Breast epithelium (tissue), 4 donors: ENCODE measurements around the gene CD8A. TPM values are rescaled to one million over a fixed set of nuclear protein-coding genes. Genes with fewer than 3 reads are reported as not detected.

Experiments
- DNase-seq, 2 donors: peaks; one replicate each; pipeline ENCODE4 v3.0.0-alpha.2; 2019; ENCODE audit warnings: low spot score in 2 of 2
- H3K27ac ChIP-seq, 2 donors: fragments of 200-600 bp; sonication (generic) in 1 of 2; one replicate each; pipeline ENCODE4 v1.5.1; 2016 to 2019; ENCODE audit warnings: mild to moderate bottlenecking in 1 of 2
- H3K27me3 ChIP-seq, 2 donors: fragments of 200-600 bp; sonication (generic) in 1 of 2; one replicate each; pipeline versions ENCODE4 v1.5.1 to v1.6.0; 2017 to 2019; ENCODE audit warnings: control low read depth in 1 of 2, mild to moderate bottlenecking in 1 of 2
- H3K36me3 ChIP-seq: fragments of 200-600 bp; one replicate; pipeline ENCODE4 v1.5.1; 2019
- H3K4me1 ChIP-seq, 2 donors: fragments of 200-600 bp; sonication (generic); one replicate each; pipeline ENCODE4 v1.5.1; 2016 to 2019; ENCODE audit warnings: control low read depth in 1 of 2
- H3K4me3 ChIP-seq, 3 donors: fragments of 200-600 bp; sonication (generic); 1 replicate in 2 of 3; 2 replicates in 1 of 3; pipeline ENCODE4 v1.5.1; 2016 to 2019; ENCODE audit warnings: mild to moderate bottlenecking in 3 of 3, moderate library complexity in 2 of 3
- H3K9me3 ChIP-seq, 2 donors: fragments of 200-600 bp; sonication (generic) in 1 of 2; one replicate each; pipeline ENCODE4 v1.5.1; 2016 to 2019; ENCODE audit warnings: control low read depth in 1 of 2
- POLR2A ChIP-seq: fragments of 450-650 bp; IDR thresholded peaks from one replicate; pipeline ENCODE4 v1.6.1; 2016; ENCODE audit warnings: antibody characterized with exemption, mild to moderate bottlenecking, moderate library complexity
- POLR2AphosphoS5 ChIP-seq, 3 donors: sonication (generic); formaldehyde crosslinking; IDR thresholded peaks; one replicate each; pipeline ENCODE4 v1.6.1; 2017; ENCODE audit warnings: antibody characterized with exemption in 3 of 3
- intact Hi-C: fragments of 100-400 bp; cut with DNase I; formaldehyde crosslinking; loops from one replicate; pipeline ENCODE4 v1.15.1; 2023; ENCODE audit warnings: low total_unique reads
- total RNA-seq, 3 donors: library from RNA; depleted of rRNA; stranded (reverse); fragments of >200 nt; gene quantifications; one replicate each; pipeline ENCODE4 v1.1.0, GENCODE V29; 2016
- TF ChIP-seq, protein P1 (sequence below), 3 donors: fragments of 450-650 bp; IDR thresholded peaks; one replicate each; pipeline ENCODE4 v1.5.1; 2016 to 2017; ENCODE audit warnings: antibody characterized with exemption in 3 of 3, mild to moderate bottlenecking in 3 of 3, moderate library complexity in 3 of 3

Gene CD8A
- total RNA-seq, 3 donors from 2014 or later: 0.96 to 3.2 (median 2.0) TPM

DNA sequence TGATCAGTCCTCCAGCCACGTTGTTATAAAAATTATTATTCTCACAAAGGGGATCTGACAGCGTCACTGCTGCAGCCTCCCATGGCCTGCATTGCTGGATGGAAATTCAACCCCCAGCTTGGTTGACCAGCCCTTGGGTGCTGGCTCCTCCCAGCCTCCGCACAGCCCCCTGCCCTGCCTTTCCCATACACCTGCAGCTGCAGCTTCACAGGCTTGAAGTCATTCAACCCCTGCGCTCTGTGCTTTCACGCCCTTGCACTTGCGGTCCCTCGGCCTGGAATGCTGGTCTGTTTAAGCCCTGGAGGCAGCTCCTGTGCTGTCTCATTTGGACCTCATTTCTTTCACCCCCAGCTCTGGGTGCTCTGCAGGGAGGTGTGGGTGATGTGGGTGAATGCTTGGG lies 860 bp upstream of the CD8A start:
- Histone ChIP-seq H3K27me3 (peaks cover 5 to 53% of the 10 kb centered on the region in 2 donors), H3K36me3 (no peaks in the 10 kb centered on the region), H3K27ac (no peak overlapping the region), H3K9me3 (peaks cover 0 to 12% of the 10 kb centered on the region in 2 donors), H3K4me1 (no peaks in the 10 kb centered on the region), H3K4me3 (peak overlapping the region in 1 of 3 donors; percentile 63)
- no peak for TF ChIP-seq POLR2AphosphoS5 (IDR thresholded peaks at IDR 0.05)
- TF ChIP-seq POLR2A: no peak
- TF ChIP-seq, protein P1, sequence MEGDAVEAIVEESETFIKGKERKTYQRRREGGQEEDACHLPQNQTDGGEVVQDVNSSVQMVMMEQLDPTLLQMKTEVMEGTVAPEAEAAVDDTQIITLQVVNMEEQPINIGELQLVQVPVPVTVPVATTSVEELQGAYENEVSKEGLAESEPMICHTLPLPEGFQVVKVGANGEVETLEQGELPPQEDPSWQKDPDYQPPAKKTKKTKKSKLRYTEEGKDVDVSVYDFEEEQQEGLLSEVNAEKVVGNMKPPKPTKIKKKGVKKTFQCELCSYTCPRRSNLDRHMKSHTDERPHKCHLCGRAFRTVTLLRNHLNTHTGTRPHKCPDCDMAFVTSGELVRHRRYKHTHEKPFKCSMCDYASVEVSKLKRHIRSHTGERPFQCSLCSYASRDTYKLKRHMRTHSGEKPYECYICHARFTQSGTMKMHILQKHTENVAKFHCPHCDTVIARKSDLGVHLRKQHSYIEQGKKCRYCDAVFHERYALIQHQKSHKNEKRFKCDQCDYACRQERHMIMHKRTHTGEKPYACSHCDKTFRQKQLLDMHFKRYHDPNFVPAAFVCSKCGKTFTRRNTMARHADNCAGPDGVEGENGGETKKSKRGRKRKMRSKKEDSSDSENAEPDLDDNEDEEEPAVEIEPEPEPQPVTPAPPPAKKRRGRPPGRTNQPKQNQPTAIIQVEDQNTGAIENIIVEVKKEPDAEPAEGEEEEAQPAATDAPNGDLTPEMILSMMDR (IDR thresholded peaks at IDR 0.05): no peak
- intact Hi-C loops: no loop called here
- DNase-seq: no peak

DNA sequence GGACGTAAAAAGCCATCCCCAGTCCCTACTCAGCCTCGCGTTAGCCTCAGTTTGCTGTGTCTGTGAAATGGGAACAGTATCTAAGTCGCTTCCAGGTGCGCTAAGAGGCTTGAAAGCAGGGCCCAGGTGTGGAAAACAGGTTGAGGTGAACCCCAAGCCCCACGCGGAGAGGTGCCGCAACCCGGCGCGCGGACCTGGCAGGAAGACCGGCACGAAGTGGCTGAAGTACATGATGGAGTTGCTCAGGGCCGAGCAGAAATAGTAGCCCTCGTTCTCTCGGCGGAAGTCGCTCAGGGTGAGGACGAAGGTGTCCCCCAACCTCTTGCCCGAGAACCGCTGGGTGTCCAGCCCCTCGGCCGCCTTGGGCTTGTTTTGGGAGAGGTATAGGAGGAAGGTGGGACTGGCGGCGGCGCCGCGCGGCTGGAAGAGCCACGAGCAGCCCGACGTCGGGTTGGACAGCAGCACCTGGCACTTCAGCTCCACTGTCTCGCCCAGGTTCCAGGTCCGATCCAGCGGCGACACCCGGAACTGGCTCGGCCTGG lies 508 bp downstream of the CD8A start:
- H3K4me1 ChIP-seq: no peaks in the 10 kb centered on the region
- no peaks in the 10 kb centered on the region for H3K36me3 ChIP-seq
- no peak for TF ChIP-seq POLR2A
- TF ChIP-seq, protein P1 (IDR thresholded peaks at IDR 0.05): no peak
- TF ChIP-seq POLR2AphosphoS5 (IDR thresholded peaks at IDR 0.05): no peak
- peak overlapping the region in 2 of 3 donors; percentile 36 to 63 for H3K4me3 ChIP-seq
- no peak overlapping the region for H3K27ac ChIP-seq
- intact Hi-C loops: no loop called here
- peaks cover 5 to 53% of the 10 kb centered on the region in 2 donors for H3K27me3 ChIP-seq
- no peaks in the 10 kb centered on the region for H3K9me3 ChIP-seq
- no peak for DNase-seq

DNA sequence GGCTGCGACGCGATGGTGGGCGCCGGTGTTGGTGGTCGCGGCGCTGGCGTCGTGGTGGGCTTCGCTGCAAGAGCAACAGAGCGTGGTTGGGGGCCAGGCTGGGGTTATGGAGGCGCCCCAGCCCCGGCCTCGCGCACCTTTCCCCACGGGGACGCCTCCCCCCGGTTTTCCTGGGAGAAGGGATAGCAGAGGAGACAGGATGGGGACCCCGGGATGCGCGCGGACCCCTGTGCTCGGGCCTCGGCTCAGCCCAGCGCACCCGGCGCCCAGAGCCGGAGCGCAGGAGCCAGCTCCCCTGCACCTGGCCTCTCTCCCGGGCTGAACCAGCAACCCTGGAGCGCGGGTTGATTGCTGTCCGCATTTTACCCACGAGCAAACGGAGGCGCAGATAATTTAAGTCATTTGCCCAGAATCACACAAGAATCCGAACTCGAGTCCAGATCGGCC lies 1.0 kb downstream of the CD8A start:
- no peaks in the 10 kb centered on the region for H3K4me1 ChIP-seq
- intact Hi-C loops: no loop called here
- TF ChIP-seq POLR2AphosphoS5 (IDR thresholded peaks at IDR 0.05): no peak
- TF ChIP-seq, protein P1 (IDR thresholded peaks at IDR 0.05): no peak
- TF ChIP-seq POLR2A: no peak

DNA sequence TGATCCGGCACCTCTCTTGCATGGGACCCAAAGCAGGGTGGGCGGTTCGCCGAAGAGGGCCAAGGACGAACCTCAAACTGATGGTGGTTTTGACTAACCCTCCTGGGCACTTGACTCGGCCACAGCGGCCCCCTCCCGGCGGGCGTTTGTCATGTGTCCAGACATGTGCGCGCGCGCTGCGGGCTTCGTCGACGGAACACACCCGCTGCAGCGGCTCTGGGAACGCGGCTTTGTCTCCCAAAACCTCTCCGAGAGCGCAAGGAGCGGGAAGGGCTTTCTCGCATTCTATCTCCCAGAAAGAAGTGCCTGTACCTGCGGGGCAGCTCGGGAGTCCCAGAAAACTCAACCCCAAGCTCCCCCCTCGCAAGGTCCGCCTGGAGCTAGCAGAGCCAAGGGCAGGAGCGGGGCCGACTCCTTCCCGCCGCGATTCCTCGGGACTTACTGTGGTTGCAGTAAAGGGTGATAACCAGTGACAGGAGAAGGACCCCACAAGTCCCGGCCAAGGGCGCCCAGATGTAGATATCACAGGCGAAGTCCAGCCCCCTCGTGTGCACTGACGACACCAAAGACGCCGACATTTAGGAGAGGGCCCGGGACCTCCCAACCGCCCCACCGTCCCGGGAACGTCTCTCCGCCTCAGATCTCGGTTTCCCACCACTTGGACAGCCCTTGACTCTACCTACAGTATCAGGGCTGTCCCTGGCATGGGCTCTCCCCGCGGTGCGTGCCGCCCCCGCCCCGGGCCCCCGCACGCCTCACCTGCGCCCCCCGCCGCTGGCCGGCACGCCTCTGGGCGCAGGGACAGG lies 1.6 kb downstream of the CD8A start:
- H3K9me3 ChIP-seq: no peaks in the 10 kb centered on the region
- no peak for DNase-seq
- H3K4me1 ChIP-seq: no peaks in the 10 kb centered on the region
- H3K4me3 ChIP-seq: peak overlapping the region in 2 of 3 donors; percentile 36 to 63
- no peak overlapping the region for H3K27ac ChIP-seq
- peaks cover 5 to 53% of the 10 kb centered on the region in 2 donors for H3K27me3 ChIP-seq
- no peaks in the 10 kb centered on the region for H3K36me3 ChIP-seq
- TF ChIP-seq POLR2AphosphoS5 (IDR thresholded peaks at IDR 0.05) (no peak), POLR2A (no peak)
- TF ChIP-seq, protein P1 (IDR thresholded peaks at IDR 0.05): no peak
- intact Hi-C loops: no loop called here

More for the DNA sequence above, 1.0 kb downstream of the CD8A start:
- Histone ChIP-seq H3K27me3 (peaks cover 5 to 53% of the 10 kb centered on the region in 2 donors), H3K9me3 (no peaks in the 10 kb centered on the region), H3K27ac (no peak overlapping the region), H3K4me3 (peak overlapping the region in 2 of 3 donors; percentile 36 to 63), H3K36me3 (no peaks in the 10 kb centered on the region)
- DNase-seq: no peak

DNA sequence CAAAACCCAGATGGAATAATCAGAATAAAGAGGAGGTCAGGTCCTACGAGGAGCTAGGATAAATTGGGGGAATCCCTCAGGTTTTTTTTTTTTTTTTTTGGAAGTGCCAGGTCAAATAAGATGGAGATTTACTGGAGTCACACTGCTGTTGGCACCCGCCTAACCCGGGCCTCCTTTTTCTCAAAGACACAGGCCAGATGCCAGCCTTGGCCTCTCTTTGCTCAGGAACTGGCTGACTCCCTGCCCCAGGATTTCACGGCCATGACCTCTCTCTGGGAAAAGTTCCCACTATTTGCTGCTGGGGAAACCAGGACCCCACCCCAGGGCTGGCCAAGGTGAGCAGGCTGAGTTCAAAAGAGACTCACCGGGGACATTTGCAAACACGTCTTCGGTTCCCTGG lies 2.5 kb downstream of the CD8A start:
- Histone ChIP-seq H3K36me3 (no peaks in the 10 kb centered on the region), H3K9me3 (no peaks in the 10 kb centered on the region), H3K4me3 (no peak overlapping the region), H3K27ac (no peak overlapping the region), H3K4me1 (no peaks in the 10 kb centered on the region), H3K27me3 (peaks cover 5 to 47% of the 10 kb centered on the region in 2 donors)
- intact Hi-C loops: no loop called here
- DNase-seq: no peak
- TF ChIP-seq, protein P1 (IDR thresholded peaks at IDR 0.05): no peak
- TF ChIP-seq POLR2AphosphoS5 (IDR thresholded peaks at IDR 0.05) (no peak), POLR2A (no peak)
